Measurements from ENCODE around the gene BTBD1.

Gene BTBD1

DNA sequence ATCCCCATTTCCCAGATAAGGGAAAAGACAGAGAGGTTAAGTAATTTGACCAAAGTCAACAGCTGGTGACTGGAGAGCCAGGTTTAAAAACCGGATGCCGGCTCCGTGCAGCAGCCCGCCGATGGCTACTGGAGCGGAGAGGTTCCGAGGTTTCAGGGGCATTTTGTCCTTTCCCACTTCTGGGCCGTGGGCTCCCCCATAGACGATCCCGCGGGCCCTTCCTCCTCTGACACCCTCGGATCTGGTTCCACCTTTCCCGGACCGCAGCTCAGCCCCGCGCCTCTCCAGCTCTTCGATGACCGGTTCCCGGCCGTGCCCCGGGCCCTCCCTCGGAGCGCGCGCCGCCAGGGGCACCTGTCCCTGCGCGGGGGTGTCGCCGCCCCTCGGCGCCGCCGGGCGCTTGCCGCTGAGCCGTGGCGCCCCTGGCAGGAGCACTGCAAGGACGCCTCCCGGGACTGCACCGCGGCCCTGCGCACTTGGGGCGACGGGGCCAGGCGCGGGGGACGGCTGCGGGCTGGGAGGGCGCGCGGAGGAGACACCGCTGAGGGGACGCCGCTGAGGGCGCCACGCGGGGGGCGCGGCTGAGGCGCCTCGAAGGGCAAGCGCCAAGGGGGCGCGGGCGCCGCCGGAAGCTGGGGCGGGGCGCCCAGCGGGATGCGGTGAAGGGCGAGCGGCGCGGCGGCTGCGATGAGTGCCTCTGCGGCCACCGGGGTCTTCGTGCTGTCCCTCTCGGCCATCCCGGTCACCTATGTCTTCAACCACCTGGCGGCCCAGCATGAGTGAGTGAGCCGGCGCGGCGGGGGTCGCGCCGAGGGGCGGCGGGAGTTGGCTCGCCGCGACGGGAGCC lies 40.2 kb upstream of the BTBD1 start, which contains the start of gene TM6SF1:
TSS of gene TM6SF1 (plus strand) at position 652 of the 847 bp plus-strand sequence. CDS start at position 688, 36 bp downstream.
- H3K27me3 ChIP-seq (ENCODE audit: insufficient read depth, poor library complexity, severe bottlenecking), result peaks cover 4% of the 10 kb centered on the region

DNA sequence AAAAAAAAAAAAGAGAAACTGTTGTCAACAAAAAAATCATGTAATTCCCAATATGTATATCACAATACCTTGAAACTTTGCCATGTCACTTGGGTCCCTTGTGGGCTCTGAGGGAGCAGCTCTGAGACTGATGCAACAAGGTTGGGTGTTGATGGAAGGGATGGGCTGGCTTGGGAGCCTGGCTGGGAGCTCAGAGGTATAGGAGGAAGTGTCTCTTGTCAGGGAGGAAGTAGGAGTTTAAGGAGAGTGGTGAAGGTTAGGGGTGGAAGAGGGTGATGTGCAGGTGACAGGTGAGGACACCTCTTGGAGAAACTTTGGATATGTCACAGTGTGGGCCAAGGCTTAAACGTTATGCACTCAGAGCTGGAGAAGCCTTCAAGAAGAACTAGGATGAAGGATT lies 38.4 kb upstream of the BTBD1 start:
- no peak overlapping the region for H3K4me3 ChIP-seq (replicated peaks; ENCODE audit: insufficient read depth, low read length)
- peak in 1 of 2 experiments; percentile 19 for DNase-seq (ENCODE audit: low read depth in 1 of 2, low spot score in 1 of 2)

More for the DNA sequence above, 40.2 kb upstream of the BTBD1 start, which contains the start of gene TM6SF1:
- TF ChIP-seq, protein P1, sequence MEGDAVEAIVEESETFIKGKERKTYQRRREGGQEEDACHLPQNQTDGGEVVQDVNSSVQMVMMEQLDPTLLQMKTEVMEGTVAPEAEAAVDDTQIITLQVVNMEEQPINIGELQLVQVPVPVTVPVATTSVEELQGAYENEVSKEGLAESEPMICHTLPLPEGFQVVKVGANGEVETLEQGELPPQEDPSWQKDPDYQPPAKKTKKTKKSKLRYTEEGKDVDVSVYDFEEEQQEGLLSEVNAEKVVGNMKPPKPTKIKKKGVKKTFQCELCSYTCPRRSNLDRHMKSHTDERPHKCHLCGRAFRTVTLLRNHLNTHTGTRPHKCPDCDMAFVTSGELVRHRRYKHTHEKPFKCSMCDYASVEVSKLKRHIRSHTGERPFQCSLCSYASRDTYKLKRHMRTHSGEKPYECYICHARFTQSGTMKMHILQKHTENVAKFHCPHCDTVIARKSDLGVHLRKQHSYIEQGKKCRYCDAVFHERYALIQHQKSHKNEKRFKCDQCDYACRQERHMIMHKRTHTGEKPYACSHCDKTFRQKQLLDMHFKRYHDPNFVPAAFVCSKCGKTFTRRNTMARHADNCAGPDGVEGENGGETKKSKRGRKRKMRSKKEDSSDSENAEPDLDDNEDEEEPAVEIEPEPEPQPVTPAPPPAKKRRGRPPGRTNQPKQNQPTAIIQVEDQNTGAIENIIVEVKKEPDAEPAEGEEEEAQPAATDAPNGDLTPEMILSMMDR (IDR thresholded peaks at IDR 0.05; ENCODE audit: insufficient read depth, low read length), result no peak
- TF ChIP-seq, protein P2, sequence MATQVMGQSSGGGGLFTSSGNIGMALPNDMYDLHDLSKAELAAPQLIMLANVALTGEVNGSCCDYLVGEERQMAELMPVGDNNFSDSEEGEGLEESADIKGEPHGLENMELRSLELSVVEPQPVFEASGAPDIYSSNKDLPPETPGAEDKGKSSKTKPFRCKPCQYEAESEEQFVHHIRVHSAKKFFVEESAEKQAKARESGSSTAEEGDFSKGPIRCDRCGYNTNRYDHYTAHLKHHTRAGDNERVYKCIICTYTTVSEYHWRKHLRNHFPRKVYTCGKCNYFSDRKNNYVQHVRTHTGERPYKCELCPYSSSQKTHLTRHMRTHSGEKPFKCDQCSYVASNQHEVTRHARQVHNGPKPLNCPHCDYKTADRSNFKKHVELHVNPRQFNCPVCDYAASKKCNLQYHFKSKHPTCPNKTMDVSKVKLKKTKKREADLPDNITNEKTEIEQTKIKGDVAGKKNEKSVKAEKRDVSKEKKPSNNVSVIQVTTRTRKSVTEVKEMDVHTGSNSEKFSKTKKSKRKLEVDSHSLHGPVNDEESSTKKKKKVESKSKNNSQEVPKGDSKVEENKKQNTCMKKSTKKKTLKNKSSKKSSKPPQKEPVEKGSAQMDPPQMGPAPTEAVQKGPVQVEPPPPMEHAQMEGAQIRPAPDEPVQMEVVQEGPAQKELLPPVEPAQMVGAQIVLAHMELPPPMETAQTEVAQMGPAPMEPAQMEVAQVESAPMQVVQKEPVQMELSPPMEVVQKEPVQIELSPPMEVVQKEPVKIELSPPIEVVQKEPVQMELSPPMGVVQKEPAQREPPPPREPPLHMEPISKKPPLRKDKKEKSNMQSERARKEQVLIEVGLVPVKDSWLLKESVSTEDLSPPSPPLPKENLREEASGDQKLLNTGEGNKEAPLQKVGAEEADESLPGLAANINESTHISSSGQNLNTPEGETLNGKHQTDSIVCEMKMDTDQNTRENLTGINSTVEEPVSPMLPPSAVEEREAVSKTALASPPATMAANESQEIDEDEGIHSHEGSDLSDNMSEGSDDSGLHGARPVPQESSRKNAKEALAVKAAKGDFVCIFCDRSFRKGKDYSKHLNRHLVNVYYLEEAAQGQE (IDR thresholded peaks at IDR 0.05; ENCODE audit: insufficient replicate concordance, low read depth), result no peak
- TF ChIP-seq GABPA (IDR thresholded peaks at IDR 0.05; ENCODE audit: low read depth) (no peak), POLR2AphosphoS5 (IDR thresholded peaks at IDR 0.05; ENCODE audit: low read depth) (no peak), SPI1 (IDR thresholded peaks at IDR 0.05; ENCODE audit: borderline replicate concordance, low read depth) (no peak)
- H3K27ac ChIP-seq (replicated peaks), result peak within 1 kb of the TSS; percentile 62
- peak within 1 kb of the TSS; percentile 50 for H3K4me3 ChIP-seq (replicated peaks; ENCODE audit: insufficient read depth, low read length)
- peak in 1 of 2 experiments; percentile 2 for DNase-seq (ENCODE audit: low read depth in 1 of 2, low spot score in 1 of 2)

DNA sequence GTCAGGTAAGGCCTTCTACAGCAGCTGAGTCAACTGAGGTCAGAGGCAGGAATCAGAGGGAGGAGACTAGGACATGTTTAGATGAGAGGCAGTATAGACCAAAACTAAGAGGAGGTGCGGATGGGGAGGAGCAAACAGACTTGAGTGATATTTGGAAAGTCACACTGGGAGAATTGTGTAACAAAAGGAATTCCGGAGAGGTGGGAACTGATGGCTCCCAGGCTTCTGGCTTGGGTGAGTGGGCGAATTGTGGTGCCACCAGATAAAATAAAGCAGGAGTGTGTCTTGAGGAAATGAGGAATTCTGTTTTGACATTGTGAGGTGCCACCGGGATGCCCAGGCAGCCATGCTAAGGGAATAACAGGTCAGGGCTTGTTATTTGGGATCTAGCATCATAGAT lies 37.1 kb upstream of the BTBD1 start:
- Histone ChIP-seq H3K4me3 (replicated peaks; ENCODE audit: insufficient read depth, low read length) (no peak overlapping the region), H3K27me3 (ENCODE audit: insufficient read depth, poor library complexity, severe bottlenecking) (peaks cover 4% of the 10 kb centered on the region), H3K27ac (replicated peaks) (no peak overlapping the region)
- DNase-seq (ENCODE audit: low read depth in 1 of 2, low spot score in 1 of 2), result no peak
- TF ChIP-seq POLR2AphosphoS5 (IDR thresholded peaks at IDR 0.05; ENCODE audit: low read depth), result no peak
- TF ChIP-seq, protein P2 (IDR thresholded peaks at IDR 0.05; ENCODE audit: insufficient replicate concordance, low read depth), result no peak
- TF ChIP-seq SPI1 (IDR thresholded peaks at IDR 0.05; ENCODE audit: borderline replicate concordance, low read depth), result no peak
- no peak for TF ChIP-seq GABPA (IDR thresholded peaks at IDR 0.05; ENCODE audit: low read depth)
- TF ChIP-seq, protein P1 (IDR thresholded peaks at IDR 0.05; ENCODE audit: insufficient read depth, low read length), result no peak

More for the DNA sequence above, 38.4 kb upstream of the BTBD1 start:
- Histone ChIP-seq H3K27ac (replicated peaks) (no peak overlapping the region), H3K27me3 (ENCODE audit: insufficient read depth, poor library complexity, severe bottlenecking) (peaks cover 4% of the 10 kb centered on the region)
- TF ChIP-seq, protein P1 (IDR thresholded peaks at IDR 0.05; ENCODE audit: insufficient read depth, low read length), result no peak
- TF ChIP-seq, protein P2 (IDR thresholded peaks at IDR 0.05; ENCODE audit: insufficient replicate concordance, low read depth), result no peak
- no peak for TF ChIP-seq POLR2AphosphoS5 (IDR thresholded peaks at IDR 0.05; ENCODE audit: low read depth)
- no peak; the same call in 1 of the 2 replicates for TF ChIP-seq SPI1 (IDR thresholded peaks at IDR 0.05; ENCODE audit: borderline replicate concordance, low read depth)
- no peak for TF ChIP-seq GABPA (IDR thresholded peaks at IDR 0.05; ENCODE audit: low read depth)

All from HL-60 (cell line).